ENCODE data around the gene CTBP1.

GRCh38 chr4:1236103-1236641, 12.8 kb downstream of the CTBP1 start:
- TF ChIP-seq CHD4 (IDR thresholded peaks at IDR 0.05; ENCODE audit: insufficient read depth, insufficient replicate concordance, low read depth, low read length, poor library complexity, severe bottlenecking) (no peak), ZNF707 (CRISPR knock-in tag; conservative IDR thresholded peaks at IDR 0.05) (no peak), ZNF41 (CRISPR knock-in tag; conservative IDR thresholded peaks at IDR 0.05) (no peak), NR3C1 (CRISPR knock-in tag; IDR thresholded peaks at IDR 0.05) (no peak)

Measured in K562 (cell line).